H1 (cell line): ENCODE results near the gene SMYD1. TPM values are rescaled to one million over a fixed set of nuclear protein-coding genes. Genes with fewer than 3 reads are reported as not detected.

Experiments used
- CTCF ChIA-PET: fragments of 300-600 bp; sonication (Branson Sonifier 250); formaldehyde crosslinking; loops from one replicate; lab custom pipeline; 2021; ENCODE audit not compliant: partially characterized antibody; lab: Charles Lee
- POLR2A ChIA-PET: fragments of 300-600 bp; sonication (Branson Sonifier 250); formaldehyde crosslinking; loops from one replicate; lab custom pipeline; 2021; ENCODE audit warnings: inconsistent platforms; ENCODE audit not compliant: partially characterized antibody; lab: Charles Lee
- DNase-seq, 2 experiments: peaks; one replicate each; pipeline versions ENCODE4 v3.0.0 to v3.0.0-alpha.2; 2010 to 2022; ENCODE audit warnings: low spot score in 2 of 2, low read depth in 1 of 2, mixed read lengths in 1 of 2
- FAIRE-seq: peaks from 2 replicates; lab custom pipeline; 2011; peaks lifted over from hg19 to GRCh38; lab: Jason Lieb, UNC
- H2AFZ ChIP-seq: 2 replicates; pipeline ENCODE4 v1.8.1; 2012; ENCODE audit warnings: low read length, inconsistent platforms
- H2AK5ac ChIP-seq: 2 replicates; pipeline ENCODE4 v1.6.1; 2013; ENCODE audit warnings: low read depth, low read length
- H2BK120ac ChIP-seq: replicated peaks from 2 replicates; pipeline ENCODE3; 2013; ENCODE audit warnings: low read depth, low read length, inconsistent platforms
- H2BK12ac ChIP-seq: 2 replicates; pipeline ENCODE4 v1.6.1; 2013; ENCODE audit warnings: low read depth, low read length
- H2BK15ac ChIP-seq: 2 replicates; pipeline ENCODE4 v1.6.1; 2013; ENCODE audit warnings: low read length
- H2BK20ac ChIP-seq: 2 replicates; pipeline ENCODE4 v1.6.1; 2013; ENCODE audit warnings: low read length
- H2BK5ac ChIP-seq: 2 replicates; pipeline ENCODE4 v1.6.1; 2013; ENCODE audit warnings: low read depth, low read length
- H3K14ac ChIP-seq: 2 replicates; pipeline ENCODE4 v1.6.1; 2013; ENCODE audit warnings: inconsistent platforms; ENCODE audit not compliant: insufficient read length
- H3K18ac ChIP-seq: 2 replicates; pipeline ENCODE4 v1.6.1; 2013; ENCODE audit warnings: low read length; ENCODE audit errors: extremely low read depth
- H3K23ac ChIP-seq: 2 replicates; pipeline ENCODE4 v1.6.1; 2013; ENCODE audit warnings: inconsistent platforms; ENCODE audit not compliant: insufficient read length
- H3K23me2 ChIP-seq: 2 replicates; pipeline ENCODE4 v1.6.1; 2013; ENCODE audit warnings: low read depth, low read length
- H3K27ac ChIP-seq: 2 replicates; pipeline ENCODE4 v1.6.1; 2011; ENCODE audit warnings: low read depth, low read length, inconsistent platforms
- H3K27me3 ChIP-seq, 4 experiments: replicated peaks in 1 of 4; 1 replicate in 1 of 4; 2 replicates in 3 of 4; pipeline versions ENCODE4 v1.6.1 to v1.8.1; 2011 to 2013; ENCODE audit warnings: low read length in 3 of 4, mild to moderate bottlenecking in 3 of 4, inconsistent platforms in 2 of 4, mixed read lengths in 2 of 4, moderate library complexity in 1 of 4; ENCODE audit not compliant: control insufficient read depth in 3 of 4, insufficient read depth in 3 of 4; ENCODE audit errors: extremely low read depth in 1 of 4
- H3K36me3 ChIP-seq, 4 experiments: 2 replicates each; pipeline versions ENCODE4 v1.6.1 to v1.8.1; 2011 to 2013; ENCODE audit warnings: mild to moderate bottlenecking in 4 of 4, low read length in 3 of 4, moderate library complexity in 2 of 4, control low read depth in 1 of 4, inconsistent platforms in 1 of 4; ENCODE audit not compliant: insufficient read depth in 4 of 4, control insufficient read depth in 2 of 4
- H3K4ac ChIP-seq: replicated peaks from 2 replicates; pipeline ENCODE3; 2013; ENCODE audit warnings: low read length, low read depth, mixed read lengths, inconsistent platforms; ENCODE audit not compliant: insufficient read length
- H3K4me1 ChIP-seq, 4 experiments: replicated peaks in 1 of 4; 1 replicate in 1 of 4; 2 replicates in 3 of 4; pipeline versions ENCODE4 v1.6.1 to v1.8.1; 2011 to 2013; ENCODE audit warnings: low read length in 3 of 4, inconsistent platforms in 2 of 4, mixed read lengths in 1 of 4; ENCODE audit not compliant: insufficient read depth in 4 of 4, control insufficient read depth in 3 of 4
- H3K4me2 ChIP-seq, 2 experiments: 2 replicates each; pipeline versions ENCODE4 v1.6.1 to v1.8.1; 2011 to 2013; ENCODE audit warnings: low read depth in 2 of 2, low read length in 2 of 2, control low read depth in 1 of 2, inconsistent platforms in 1 of 2, mild to moderate bottlenecking in 1 of 2; ENCODE audit not compliant: insufficient read depth in 1 of 2
- H3K4me3 ChIP-seq, 4 experiments: fragments of 200-600, 300-600 bp in 1 of 4; sonication (generic), shearing (Covaris generic), sonication (Bioruptor Twin) in 1 of 4; 2 replicates each; pipeline versions ENCODE4 v1.5.1 to v1.8.1; 2011 to 2016; ENCODE audit warnings: low read length in 4 of 4, low read depth in 3 of 4, control low read depth in 2 of 4, inconsistent platforms in 2 of 4, mild to moderate bottlenecking in 2 of 4, mixed read lengths in 1 of 4, moderate library complexity in 1 of 4; ENCODE audit not compliant: insufficient read depth in 2 of 4; ENCODE audit errors: extremely low read depth in 1 of 4
- H3K56ac ChIP-seq: replicated peaks from 2 replicates; pipeline ENCODE3; 2013; ENCODE audit warnings: low read depth, mild to moderate bottlenecking, mixed read lengths, low read length, inconsistent platforms; ENCODE audit not compliant: insufficient read length
- H3K79me1 ChIP-seq: 2 replicates; pipeline ENCODE4 v1.6.1; 2013; ENCODE audit warnings: low read depth, low read length, control low read depth
- H3K79me2 ChIP-seq, 2 experiments: 2 replicates each; pipeline versions ENCODE4 v1.6.1 to v1.8.1; 2012 to 2013; ENCODE audit warnings: low read length in 2 of 2, mild to moderate bottlenecking in 2 of 2, inconsistent platforms in 1 of 2; ENCODE audit not compliant: insufficient read depth in 2 of 2, control insufficient read depth in 1 of 2
- H3K9ac ChIP-seq, 4 experiments: replicated peaks in 1 of 4; 1 replicate in 1 of 4; 2 replicates in 3 of 4; pipeline versions ENCODE4 v1.6.1 to v1.8.1; 2011 to 2013; ENCODE audit warnings: low read depth in 3 of 4, low read length in 3 of 4, control low read depth in 2 of 4, mild to moderate bottlenecking in 2 of 4, moderate library complexity in 2 of 4, inconsistent platforms in 1 of 4; ENCODE audit errors: extremely low read depth in 1 of 4
- H3K9me3 ChIP-seq, 2 experiments: 2 replicates each; pipeline versions ENCODE4 v1.6.1 to v1.8.1; 2012 to 2013; ENCODE audit warnings: mild to moderate bottlenecking in 2 of 2, moderate library complexity in 2 of 2, control low read depth in 1 of 2, inconsistent platforms in 1 of 2, low read depth in 1 of 2, low read length in 1 of 2, mixed read lengths in 1 of 2; ENCODE audit not compliant: insufficient read depth in 2 of 2
- H4K20me1 ChIP-seq, 2 experiments: replicated peaks in 1 of 2; 2 replicates each; pipeline versions ENCODE3 to v1.8.1; 2011 to 2013; ENCODE audit warnings: inconsistent platforms in 2 of 2, low read length in 2 of 2, mild to moderate bottlenecking in 1 of 2; ENCODE audit not compliant: insufficient read depth in 2 of 2, control insufficient read depth in 1 of 2
- H4K5ac ChIP-seq: 2 replicates; pipeline ENCODE4 v1.6.1; 2013; ENCODE audit warnings: low read length, low read depth, mixed read lengths, inconsistent platforms; ENCODE audit not compliant: insufficient read length
- H4K8ac ChIP-seq: 2 replicates; pipeline ENCODE4 v1.8.0; 2013; ENCODE audit warnings: mild to moderate bottlenecking, moderate library complexity, low read length, inconsistent platforms; ENCODE audit not compliant: insufficient read depth; ENCODE audit errors: extremely low read depth
- H4K91ac ChIP-seq: replicated peaks from 2 replicates; pipeline ENCODE3; 2013; ENCODE audit warnings: low read length, mixed read lengths, inconsistent platforms; ENCODE audit not compliant: insufficient read length
- POLR2A ChIP-seq, 2 experiments: IDR thresholded peaks; 1 replicate in 1 of 2; 2 replicates in 1 of 2; pipeline ENCODE4 v1.6.1; 2011; ENCODE audit warnings: low read depth in 2 of 2, low read length in 2 of 2, mild to moderate bottlenecking in 2 of 2; ENCODE audit errors: control extremely low read depth in 1 of 2
- TCF12 ChIP-seq: IDR thresholded peaks from 2 replicates; pipeline ENCODE4 v1.6.1; 2011; ENCODE audit warnings: low read depth, mild to moderate bottlenecking, low read length
- WGBS, 2 experiments: shearing (Covaris generic) in 1 of 2; methylation state at CpG; one replicate each; pipeline versions ENCODE4 v1.1.6 to v1.1.7; 2013 to 2015; ENCODE audit warnings: low lambda C conversion rate in 2 of 2, mixed read lengths in 2 of 2, inconsistent platforms in 1 of 2, low coverage in 1 of 2, missing lambda C conversion rate in 1 of 2; ENCODE audit not compliant: insufficient replicate concordance in 2 of 2, insufficient coverage in 1 of 2, insufficient read length in 1 of 2; ENCODE audit errors: extremely low coverage in 1 of 2, missing lambda C conversion rate in 1 of 2; 5-methylcytosine and 5-hydroxymethylcytosine counted together
- polyA plus RNA-seq, 7 experiments: library from polyadenylated mRNA; depleted of rRNA in 3 of 7; stranded (reverse) in 5 of 7; unstranded in 2 of 7; fragments of >200 nt in 5 of 7; fragments of 200-250 nt in 2 of 7; gene quantifications; 1 replicate in 5 of 7; 2 replicates in 1 of 7; 4 replicates in 1 of 7; pipeline versions ENCODE4 v1.2.1 to v1.2.3, GENCODE V29; 2011 to 2013; ENCODE audit warnings: missing spikeins in 2 of 7, mixed read lengths in 2 of 7
- total RNA-seq: library from RNA; stranded (reverse); fragmentation: NEBNext Ultra II Directional; extraction: Animal tissue kit (Norgen Biotek cat#: 25700); gene quantifications from 2 replicates; pipeline ENCODE4 v1.2.1, GENCODE V29; 2021

The SMYD1 gene
- total and polyA plus RNA-seq, 2 of the 8 experiments (the other 6 are each of a cell fraction or from before 2014, with no cell fraction given), result 0.06 TPM; not detected in 1

GRCh38 chr2:88081924-88082608 is 14.4 kb downstream of the SMYD1 start:
- H3K9me3 ChIP-seq, result no peaks in the 10 kb centered on the region
- H3K79me1 ChIP-seq, result no peaks in the 10 kb centered on the region
- H3K27me3 ChIP-seq, result no peaks in the 10 kb centered on the region
- H3K4me1 ChIP-seq, result peaks cover 1 to 6% (median 4%) of the 10 kb centered on the region in 4 experiments; a peak in 6 of 7 replicates
- no peak overlapping the region for H3K9ac ChIP-seq
- WGBS, 2 experiments, result 69% methylated on average over 4 of the region's 4 CpGs; no CpG with 5 or more reads in 1 of the 2 experiments
- H3K56ac ChIP-seq, result no peak overlapping the region
- ChIA-PET POLR2A (interaction anchor here (0.7 kb wide), 1 partner anchor 117 kb away, joined by 3 read pairs; no protein-coding TSS in a partner anchor), CTCF (interaction anchor here (0.8 to 2.7 kb wide), 5 partner anchors 13 to 109 kb away, joined by 3 to 16 read pairs (median 3); no protein-coding TSS in a partner anchor)
- no peak overlapping the region for H3K14ac ChIP-seq
- no peaks in the 10 kb centered on the region for H3K36me3 ChIP-seq
- no peaks in the 10 kb centered on the region for H3K23me2 ChIP-seq
- TF ChIP-seq TCF12 (0 out of 2 replicates have a peak, but pooled peaks have one; percentile 11), POLR2A (IDR thresholded peaks at IDR 0.05; ENCODE audit: control extremely low read depth in 1 of 2, low read depth in 2 of 2, low read length in 2 of 2) (no peak)
- H3K4me2 ChIP-seq, result no peak overlapping the region
- H2BK15ac ChIP-seq, result no peak overlapping the region
- no peak overlapping the region for H2BK120ac ChIP-seq
- no peak overlapping the region for H2AK5ac ChIP-seq
- DNase-seq (no peak), FAIRE-seq (no peak)
- H4K8ac ChIP-seq, result no peak overlapping the region
- H3K27ac ChIP-seq, result no peak overlapping the region
- peak overlapping the region; percentile 89; the same call in 1 of the 2 replicates for H2BK12ac ChIP-seq
- no peak overlapping the region for H3K23ac ChIP-seq
- no peak overlapping the region for H2AFZ ChIP-seq
- no peak overlapping the region for H3K4ac ChIP-seq
- peak overlapping the region; percentile 78 for H4K91ac ChIP-seq
- no peak overlapping the region; the same call in 1 of the 2 replicates for H2BK5ac ChIP-seq
- H3K79me2 ChIP-seq, result no peaks in the 10 kb centered on the region
- H3K18ac ChIP-seq, result no peak overlapping the region
- no peaks in the 10 kb centered on the region for H4K20me1 ChIP-seq
- peak overlapping the region; percentile 66; the same call in 1 of the 2 replicates for H2BK20ac ChIP-seq
- H3K4me3 ChIP-seq, result no peak overlapping the region
- H4K5ac ChIP-seq, result no peak overlapping the region
